GM23338 (cell line): Measurements from ENCODE around the gene R3HDM2.

Experiments used
- CTCF ChIP-seq, 2 experiments: fragments of 200-600 bp in 1 of 2; sonication (generic) in 1 of 2; conservative IDR thresholded peaks; 2 replicates each; pipeline versions ENCODE4 v1.5.1 to v1.6.1; 2016 to 2017; ENCODE audit warnings: antibody characterized with exemption in 2 of 2, low read depth in 2 of 2, mild to moderate bottlenecking in 2 of 2, moderate library complexity in 1 of 2
- EZH2 ChIP-seq: fragments of 200-600 bp; sonication (generic); IDR thresholded peaks from one replicate; pipeline ENCODE4 v1.8.0; 2017; ENCODE audit warnings: antibody characterized with exemption, mild to moderate bottlenecking, low read depth; ENCODE audit not compliant: unreplicated experiment
- EZH2phosphoT487 ChIP-seq: fragments of 200-600 bp; sonication (generic); IDR thresholded peaks from one replicate; pipeline ENCODE4 v1.8.1; 2018; ENCODE audit warnings: antibody characterized with exemption; ENCODE audit not compliant: unreplicated experiment
- REST ChIP-seq: IDR thresholded peaks from one replicate; pipeline ENCODE4 v1.6.1; 2018; ENCODE audit warnings: antibody characterized with exemption; ENCODE audit not compliant: unreplicated experiment
- ZNF331 ChIP-seq: fragments of 250-450 bp; sonication (Bioruptor Pico); IDR thresholded peaks from 2 replicates; pipeline ENCODE4 v1.5.0; 2020; ENCODE audit warnings: low read depth, mild to moderate bottlenecking, moderate library complexity

GRCh38 chr12:57220770-57221168 lies 210.1 kb downstream of the R3HDM2 start:
- no peak for TF ChIP-seq CTCF (conservative IDR thresholded peaks at IDR 0.05; ENCODE audit: low read depth in 2 of 2)
- TF ChIP-seq EZH2: peak; percentile 86
- no peak for TF ChIP-seq REST
- TF ChIP-seq EZH2phosphoT487: no peak
- TF ChIP-seq ZNF331 (CRISPR knock-in tag): no peak
